IPS DF 6.9 (cell line): ENCODE results near the gene CBY2.

Source experiments
- DNase-seq: peaks from one replicate; pipeline ENCODE4 v3.0.0-alpha.2; 2013; ENCODE audit warnings: low read depth, low spot score
- H3K27ac ChIP-seq: one replicate; pipeline ENCODE4 v1.5.1; 2013; ENCODE audit warnings: low read length, control low read depth
- H3K27me3 ChIP-seq: 2 replicates; pipeline ENCODE4 v1.6.1; 2013; ENCODE audit warnings: mild to moderate bottlenecking, low read length; ENCODE audit not compliant: control insufficient read depth, insufficient read depth
- H3K36me3 ChIP-seq: 2 replicates; pipeline ENCODE4 v1.6.1; 2013; ENCODE audit warnings: low read length; ENCODE audit not compliant: control insufficient read depth, insufficient read depth
- H3K4me1 ChIP-seq: 2 replicates; pipeline ENCODE4 v1.6.1; 2013; ENCODE audit warnings: low read length; ENCODE audit not compliant: control insufficient read depth, insufficient read depth
- H3K4me3 ChIP-seq: 2 replicates; pipeline ENCODE4 v1.5.1; 2013; ENCODE audit warnings: mild to moderate bottlenecking, low read length
- H3K9me3 ChIP-seq: 2 replicates; pipeline ENCODE4 v1.6.1; 2013; ENCODE audit warnings: low read length, inconsistent platforms; ENCODE audit not compliant: control insufficient read depth, insufficient read depth
- WGBS: extraction: QIAGEN DNeasy Blood & Tissue Kit; methylation state at CpG from one replicate; pipeline ENCODE4 v1.1.7; 2013; ENCODE audit warnings: mixed read lengths, missing lambda C conversion rate; ENCODE audit not compliant: insufficient read length, insufficient coverage; 5-methylcytosine and 5-hydroxymethylcytosine counted together

The CBY2 gene

GRCh38 chr13:45715351-45715750 is 13.2 kb downstream of the CBY2 start:
- H3K27me3 ChIP-seq, result no peaks in the 10 kb centered on the region
- no peak for DNase-seq
- no peaks in the 10 kb centered on the region for H3K4me1 ChIP-seq
- H3K27ac ChIP-seq, result no peak overlapping the region
- no peaks in the 10 kb centered on the region for H3K36me3 ChIP-seq
- no peak overlapping the region for H3K4me3 ChIP-seq
- no CpG with 5 or more reads among the region's 3 CpGs for WGBS
- no peaks in the 10 kb centered on the region for H3K9me3 ChIP-seq

- no peaks in the 10 kb centered on the region for H3K9me3 ChIP-seq
- DNase-seq, result no peak
- no CpG with 5 or more reads among the region's 1 CpG for WGBS
These were observed 15.2 kb downstream of the CBY2 start for GRCh38 chr13:45717349-45717748.

GRCh38 chr13:45718063-45718462 is 15.9 kb downstream of the CBY2 start:
- H3K4me1 ChIP-seq, result no peaks in the 10 kb centered on the region
- DNase-seq, result no peak
- H3K36me3 ChIP-seq, result no peaks in the 10 kb centered on the region
- no peak overlapping the region for H3K4me3 ChIP-seq
- H3K27me3 ChIP-seq, result no peaks in the 10 kb centered on the region
- no CpG with 5 or more reads among the region's 5 CpGs for WGBS
- H3K27ac ChIP-seq, result no peak overlapping the region
- H3K9me3 ChIP-seq, result no peaks in the 10 kb centered on the region

More at GRCh38 chr13:45717349-45717748, 15.2 kb downstream of the CBY2 start:
- H3K36me3 ChIP-seq, result no peaks in the 10 kb centered on the region
- H3K27me3 ChIP-seq, result no peaks in the 10 kb centered on the region
- H3K4me3 ChIP-seq, result no peak overlapping the region
- no peaks in the 10 kb centered on the region for H3K4me1 ChIP-seq
- H3K27ac ChIP-seq, result no peak overlapping the region

- no peaks in the 10 kb centered on the region for H3K9me3 ChIP-seq
- H3K4me3 ChIP-seq, result no peak overlapping the region
- no peak for DNase-seq
- H3K27ac ChIP-seq, result no peak overlapping the region
- no peaks in the 10 kb centered on the region for H3K36me3 ChIP-seq
- H3K27me3 ChIP-seq, result no peaks in the 10 kb centered on the region
- no CpG with 5 or more reads among the region's 1 CpG for WGBS
- no peaks in the 10 kb centered on the region for H3K4me1 ChIP-seq
These were observed 16.9 kb downstream of the CBY2 start for GRCh38 chr13:45718992-45719391.

GRCh38 chr13:45721203-45721731 is 19.1 kb downstream of the CBY2 start:
- no peak for DNase-seq
- Histone ChIP-seq H3K27ac (no peak overlapping the region), H3K9me3 (no peaks in the 10 kb centered on the region), H3K4me3 (no peak overlapping the region), H3K4me1 (no peaks in the 10 kb centered on the region), H3K36me3 (no peaks in the 10 kb centered on the region), H3K27me3 (no peaks in the 10 kb centered on the region)
- WGBS, result no CpG with 5 or more reads among the region's 5 CpGs

GRCh38 chr13:45723798-45724197 is 21.7 kb downstream of the CBY2 start:
- no peaks in the 10 kb centered on the region for H3K4me1 ChIP-seq
- no peak overlapping the region for H3K4me3 ChIP-seq
- DNase-seq, result no peak
- H3K36me3 ChIP-seq, result no peaks in the 10 kb centered on the region
- H3K27me3 ChIP-seq, result no peaks in the 10 kb centered on the region
- WGBS, result no CpG with 5 or more reads among the region's 2 CpGs
- no peak overlapping the region for H3K27ac ChIP-seq
- H3K9me3 ChIP-seq, result no peaks in the 10 kb centered on the region

GRCh38 chr13:45728759-45729158 is 26.6 kb downstream of the CBY2 start:
- H3K36me3 ChIP-seq, result no peaks in the 10 kb centered on the region
- WGBS, result no CpG with 5 or more reads among the region's 6 CpGs
- H3K27me3 ChIP-seq, result no peaks in the 10 kb centered on the region
- no peak overlapping the region for H3K4me3 ChIP-seq
- no peak overlapping the region for H3K27ac ChIP-seq
- no peaks in the 10 kb centered on the region for H3K4me1 ChIP-seq
- H3K9me3 ChIP-seq, result no peaks in the 10 kb centered on the region
- no peak for DNase-seq

GRCh38 chr13:45731455-45731854 is 29.3 kb downstream of the CBY2 start:
- no peak overlapping the region for H3K4me3 ChIP-seq
- no peak overlapping the region for H3K27ac ChIP-seq
- no peaks in the 10 kb centered on the region for H3K4me1 ChIP-seq
- no peaks in the 10 kb centered on the region for H3K36me3 ChIP-seq
- no peaks in the 10 kb centered on the region for H3K27me3 ChIP-seq
- DNase-seq, result no peak
- WGBS, result no CpG with 5 or more reads among the region's 3 CpGs
- no peaks in the 10 kb centered on the region for H3K9me3 ChIP-seq

- no peak overlapping the region for H3K4me3 ChIP-seq
- WGBS, result no CpG with 5 or more reads among the region's 5 CpGs
- H3K36me3 ChIP-seq, result no peaks in the 10 kb centered on the region
- no peaks in the 10 kb centered on the region for H3K27me3 ChIP-seq
- no peaks in the 10 kb centered on the region; the same call in 1 of the 2 replicates for H3K9me3 ChIP-seq
- H3K4me1 ChIP-seq, result no peaks in the 10 kb centered on the region
- no peak for DNase-seq
- H3K27ac ChIP-seq, result no peak overlapping the region
These were observed 30.8 kb downstream of the CBY2 start for GRCh38 chr13:45732916-45733315.

GRCh38 chr13:45733361-45733760 is 31.2 kb downstream of the CBY2 start:
- no peaks in the 10 kb centered on the region for H3K27me3 ChIP-seq

GRCh38 chr13:45737571-45738017 is 35.5 kb downstream of the CBY2 start:
- Histone ChIP-seq H3K4me1 (no peaks in the 10 kb centered on the region), H3K27me3 (no peaks in the 10 kb centered on the region), H3K9me3 (no peaks in the 10 kb centered on the region; the same call in 1 of the 2 replicates), H3K36me3 (no peaks in the 10 kb centered on the region), H3K4me3 (no peak overlapping the region), H3K27ac (no peak overlapping the region)
- WGBS, result no CpG with 5 or more reads among the region's 2 CpGs
- no peak for DNase-seq

More at GRCh38 chr13:45733361-45733760, 31.2 kb downstream of the CBY2 start:
- no peaks in the 10 kb centered on the region; the same call in 1 of the 2 replicates for H3K9me3 ChIP-seq
- H3K27ac ChIP-seq, result no peak overlapping the region
- DNase-seq, result no peak
- H3K4me3 ChIP-seq, result no peak overlapping the region
- no peaks in the 10 kb centered on the region for H3K4me1 ChIP-seq
- WGBS, result no CpG with 5 or more reads among the region's 5 CpGs
- H3K36me3 ChIP-seq, result no peaks in the 10 kb centered on the region
